Activated CD8-positive, alpha-beta T cell treated with anti-CD3 and anti-CD28 coated beads for 36 hours (primary cell): ENCODE results near the gene RSRC2. TPM values are rescaled to one million over a fixed set of nuclear protein-coding genes. Genes with fewer than 3 reads are reported as not detected.
A peak's percentile ranks its signal among the peaks of the same experiment; 100 is the strongest.
"Not testable (repeated sequence)": the region's sequence is repeated elsewhere in the genome, so short reads cannot be mapped to it uniquely, and the experiment has no call there.

Experiments
- ATAC-seq: fragments of 200-7000 bp; cut with Tn5 transposase; one replicate; pipeline ENCODE4 v1.10.0; 2021; ENCODE audit warnings: mild to moderate bottlenecking, moderate library complexity
- CTCF ChIA-PET: fragments of 350-600 bp; sonication (Branson Sonifier 250); formaldehyde crosslinking; loops from one replicate; lab custom pipeline; 2021; ENCODE audit warnings: antibody characterized with exemption; lab: Charles Lee
- POLR2A ChIA-PET: fragments of 350-600 bp; sonication (Branson Sonifier 250); formaldehyde crosslinking; loops from one replicate; lab custom pipeline; 2021; ENCODE audit warnings: antibody characterized with exemption; lab: Charles Lee
- DNase-seq: peaks from one replicate; pipeline ENCODE4 v3.0.0-alpha.2; 2020
- H3K27ac Mint-ChIP-seq: one replicate; pipeline ENCODE4 v1.8.0; 2021; ENCODE audit warnings: mild to moderate bottlenecking, mixed read lengths
- H3K27me3 Mint-ChIP-seq: one replicate; pipeline ENCODE4 v1.8.0; 2021; ENCODE audit warnings: mixed read lengths
- H3K36me3 Mint-ChIP-seq: one replicate; pipeline ENCODE4 v1.8.0; 2021; ENCODE audit warnings: low read depth, mixed read lengths
- H3K4me1 Mint-ChIP-seq: one replicate; pipeline ENCODE4 v1.8.0; 2021; ENCODE audit warnings: low read depth, mixed read lengths
- H3K4me3 Mint-ChIP-seq: one replicate; pipeline ENCODE4 v1.8.0; 2021; ENCODE audit warnings: mild to moderate bottlenecking, moderate library complexity, mixed read lengths
- H3K9me3 Mint-ChIP-seq: one replicate; pipeline ENCODE4 v1.8.0; 2021; ENCODE audit warnings: mixed read lengths
- CTCF ChIP-seq: fragments of 200-600 bp; IDR thresholded peaks from one replicate; pipeline ENCODE4 v1.8.0; 2022; ENCODE audit warnings: antibody characterized with exemption, mild to moderate bottlenecking
- intact Hi-C: fragments of 100-400 bp; cut with micrococcal nuclease; formaldehyde crosslinking; loops from one replicate; pipeline ENCODE4 v1.10.0; 2022
- total RNA-seq, 2 experiments: library from RNA; stranded (reverse); gene quantifications; one replicate each; pipeline ENCODE4 v1.2.3, GENCODE V29; 2021

The RSRC2 gene
- total RNA-seq, 2 experiments from 2014 or later: 108 to 116 TPM

- CTCF ChIA-PET: interaction anchor here (0.8 to 2.6 kb wide), 12 partner anchors 10 to 165 kb away, joined by 3 to 16 read pairs (median 4); no protein-coding TSS in a partner anchor
- intact Hi-C loops: no loop called here
- H3K27me3 Mint-ChIP-seq: no peaks in the 10 kb centered on the region
- TF ChIP-seq CTCF: no peak
- peaks cover 55% of the 10 kb centered on the region for H3K36me3 Mint-ChIP-seq
- H3K27ac Mint-ChIP-seq: peak overlapping the region; percentile 97
- POLR2A ChIA-PET: interaction anchor here (0.6 to 9.1 kb wide), 17 partner anchors 11 to 523 kb away, joined by 3 to 179 read pairs (median 5); partner anchors contain the start of genes CLIP1, DENR, KNTC1 and RSRC2
- ATAC-seq: no peak
- H3K4me3 Mint-ChIP-seq: peak overlapping the region; percentile 99
- peaks cover 29% of the 10 kb centered on the region for H3K4me1 Mint-ChIP-seq
- H3K9me3 Mint-ChIP-seq: no peaks in the 10 kb centered on the region
- DNase-seq: no peak
Observed at GRCh38 chr12:122501489-122501989, 25.2 kb downstream of the RSRC2 start.

GRCh38 chr12:122500685-122501488, 25.8 kb downstream of the RSRC2 start, which contains the start of gene ZCCHC8:
TSS of gene ZCCHC8 (minus strand) at chr12:122500932. CDS start at chr12:122500840, 92 bp downstream.
- ATAC-seq: peak; percentile 97
- Mint-ChIP-seq H3K36me3 (peaks cover 51% of the 10 kb centered on the region), H3K27ac (peak within 1 kb of the TSS; percentile 97), H3K9me3 (no peaks in the 10 kb centered on the region), H3K27me3 (no peaks in the 10 kb centered on the region), H3K4me1 (peaks cover 30% of the 10 kb centered on the region), H3K4me3 (peak within 1 kb of the TSS; percentile 99)
- intact Hi-C loops: no loop called here
- ChIA-PET CTCF (interaction anchor here (0.8 to 2.6 kb wide), 14 partner anchors 10 to 164 kb away, joined by 3 to 16 read pairs (median 4); no protein-coding TSS in a partner anchor), POLR2A (interaction anchor here (0.6 to 9.1 kb wide), 27 partner anchors 9 to 700 kb away, joined by 3 to 179 read pairs (median 4); partner anchors contain the start of genes CLIP1, DENR, KNTC1 and RSRC2)
- DNase-seq: peak; percentile 99
- no peak for TF ChIP-seq CTCF

- DNase-seq (peak; percentile 73), ATAC-seq (peak; percentile 1)
- TF ChIP-seq CTCF: no peak
- Mint-ChIP-seq H3K9me3 (no peaks in the 10 kb centered on the region), H3K27ac (peak overlapping the region; percentile 97), H3K27me3 (no peaks in the 10 kb centered on the region), H3K36me3 (peaks cover 51% of the 10 kb centered on the region), H3K4me3 (peak overlapping the region; percentile 99), H3K4me1 (peaks cover 30% of the 10 kb centered on the region)
- intact Hi-C loops: no loop called here
- CTCF ChIA-PET: interaction anchor here (1.1 to 2.6 kb wide), 10 partner anchors 9 to 144 kb away, joined by 3 to 16 read pairs (median 4); no protein-coding TSS in a partner anchor
- POLR2A ChIA-PET: interaction anchor here (0.6 to 9.1 kb wide), 25 partner anchors 9 to 1598 kb away, joined by 3 to 179 read pairs (median 4); partner anchors contain the start of genes DENR, KNTC1, MPHOSPH9 and RSRC2
Observed at GRCh38 chr12:122499991-122500684, 26.6 kb downstream of the RSRC2 start.

- ChIA-PET POLR2A (interaction anchor here (1.5 kb wide), 1 partner anchor 31 kb away, joined by 9 read pairs; the partner anchor contains the start of genes KNTC1 and RSRC2), CTCF (interaction anchor here (1.0 to 3.7 kb wide), 3 partner anchors 16 to 95 kb away, joined by 3 to 16 read pairs (median 16); no protein-coding TSS in a partner anchor)
- Mint-ChIP-seq H3K4me1 (peaks cover 20% of the 10 kb centered on the region), H3K36me3 (peaks cover 38% of the 10 kb centered on the region), H3K4me3 (no peak overlapping the region), H3K27me3 (no peaks in the 10 kb centered on the region), H3K9me3 (no peaks in the 10 kb centered on the region), H3K27ac (no peak overlapping the region)
- DNase-seq (no peak), ATAC-seq (no peak)
- no peak for TF ChIP-seq CTCF
- intact Hi-C loops: no loop called here
Observed at GRCh38 chr12:122495258-122495657, 31.5 kb downstream of the RSRC2 start.

- ATAC-seq, H3K4me3 Mint-ChIP-seq, CTCF ChIA-PET, DNase-seq, H3K9me3 Mint-ChIP-seq, H3K27me3 Mint-ChIP-seq, intact Hi-C loops, H3K27ac Mint-ChIP-seq: not testable (repeated sequence)
- Mint-ChIP-seq H3K4me1 (peaks cover 11% of the 10 kb centered on the region), H3K36me3 (peaks cover 37% of the 10 kb centered on the region)
- POLR2A ChIA-PET: interaction anchor here (0.7 to 0.8 kb wide), 3 partner anchors 10 to 45 kb away, joined by 3 read pairs; no protein-coding TSS in a partner anchor
Observed at GRCh38 chr12:122493222-122493621, 33.5 kb downstream of the RSRC2 start.
